Liver (tissue), 9 donors: ENCODE measurements around the gene NEUROG1. TPM values are rescaled to one million over a fixed set of nuclear protein-coding genes. Genes with fewer than 3 reads are reported as not detected.

Source experiments
- DNase-seq: peaks from one replicate; pipeline ENCODE4 v3.0.0-alpha.2; 2017; ENCODE audit warnings: low spot score
- H3K27ac ChIP-seq, 2 donors: one replicate each; pipeline ENCODE4 v1.7.0; 2013; ENCODE audit warnings: inconsistent platforms in 2 of 2, low read length in 2 of 2, control low read depth in 1 of 2, low read depth in 1 of 2, mild to moderate bottlenecking in 1 of 2
- H3K27me3 ChIP-seq, 4 donors: one replicate each; pipeline versions ENCODE4 v1.6.1 to v1.7.0; 2013; ENCODE audit warnings: low read length in 3 of 4, inconsistent platforms in 1 of 4, mild to moderate bottlenecking in 1 of 4, moderate library complexity in 1 of 4; ENCODE audit not compliant: control insufficient read depth in 4 of 4, insufficient read depth in 4 of 4
- H3K36me3 ChIP-seq, 4 donors: one replicate each; pipeline versions ENCODE4 v1.6.1 to v1.7.0; 2013; ENCODE audit warnings: low read length in 3 of 4, mild to moderate bottlenecking in 3 of 4, low read depth in 1 of 4, moderate library complexity in 1 of 4; ENCODE audit not compliant: control insufficient read depth in 4 of 4, insufficient read depth in 3 of 4
- H3K4me1 ChIP-seq, 4 donors: one replicate each; pipeline versions ENCODE4 v1.6.1 to v1.7.0; 2013; ENCODE audit warnings: low read length in 3 of 4, mild to moderate bottlenecking in 3 of 4, moderate library complexity in 1 of 4; ENCODE audit not compliant: control insufficient read depth in 4 of 4, insufficient read depth in 4 of 4
- H3K4me3 ChIP-seq, 3 donors: one replicate each; pipeline versions ENCODE4 v1.6.1 to v1.7.0; 2013; ENCODE audit warnings: low read length in 3 of 3, control low read depth in 1 of 3, low read depth in 1 of 3, mild to moderate bottlenecking in 1 of 3
- H3K9ac ChIP-seq, 2 donors: one replicate each; pipeline ENCODE4 v1.7.0; 2013; ENCODE audit warnings: low read length in 2 of 2, mild to moderate bottlenecking in 2 of 2, moderate library complexity in 2 of 2, control low read depth in 1 of 2, low read depth in 1 of 2
- H3K9me3 ChIP-seq, 4 donors: one replicate each; pipeline versions ENCODE4 v1.6.1 to v1.7.0; 2013; ENCODE audit warnings: low read length in 3 of 4; ENCODE audit not compliant: control insufficient read depth in 4 of 4
- FOXA1 ChIP-seq: IDR thresholded peaks from 2 replicates; pipeline ENCODE4 v1.6.1; 2016; ENCODE audit warnings: antibody characterized with exemption
- FOXA2 ChIP-seq: IDR thresholded peaks from 2 replicates; pipeline ENCODE4 v1.6.1; 2016; ENCODE audit warnings: antibody characterized with exemption
- GABPA ChIP-seq, 2 donors: IDR thresholded peaks in 1 of 2; conservative IDR thresholded peaks in 1 of 2; 2 replicates each; pipeline ENCODE4 v1.6.1; 2016; ENCODE audit warnings: antibody characterized with exemption in 2 of 2, mild to moderate bottlenecking in 1 of 2, moderate library complexity in 1 of 2
- HNF4G ChIP-seq: IDR thresholded peaks from 2 replicates; pipeline ENCODE4 v1.6.1; 2016; ENCODE audit warnings: antibody characterized with exemption
- JUND ChIP-seq, 2 donors: IDR thresholded peaks; 2 replicates each; pipeline ENCODE4 v1.6.1; 2016; ENCODE audit warnings: antibody characterized with exemption in 2 of 2
- NR2F2 ChIP-seq: IDR thresholded peaks from 2 replicates; pipeline ENCODE4 v1.6.1; 2016; ENCODE audit warnings: antibody characterized with exemption
- SP1 ChIP-seq: IDR thresholded peaks from 2 replicates; pipeline ENCODE4 v1.6.1; 2018; ENCODE audit warnings: antibody characterized with exemption, mild to moderate bottlenecking
- TAF1 ChIP-seq: conservative IDR thresholded peaks from 2 replicates; pipeline ENCODE4 v1.6.1; 2016; ENCODE audit warnings: antibody characterized with exemption, mild to moderate bottlenecking
- YY1 ChIP-seq: IDR thresholded peaks from 2 replicates; pipeline ENCODE4 v1.6.1; 2016; ENCODE audit warnings: antibody characterized with exemption, mild to moderate bottlenecking
- WGBS: extraction: QIAGEN DNeasy Blood & Tissue Kit; methylation state at CpG from one replicate; pipeline ENCODE4 v1.1.7; 2013; 5-methylcytosine and 5-hydroxymethylcytosine counted together
- polyA plus RNA-seq, 2 donors: library from polyadenylated mRNA; stranded (reverse) in 1 of 2; unstranded in 1 of 2; fragments of 200-250 nt in 1 of 2; fragments of >200 nt in 1 of 2; fragmentation: Nextera tagmentation in 1 of 2; extraction: Ambion mirVana in 1 of 2; gene quantifications; one replicate each; pipeline versions ENCODE4 v1.2.1 to v1.2.3, GENCODE V29; 2013 to 2015
- total RNA-seq, 2 donors: library from RNA; depleted of rRNA; stranded (reverse); fragments of >200 nt; gene quantifications; one replicate each; pipeline ENCODE4 v1.2.3, GENCODE V29; 2014
- TF ChIP-seq, protein P1 (sequence below): IDR thresholded peaks from 2 replicates; pipeline ENCODE4 v1.6.1; 2016; ENCODE audit warnings: antibody characterized with exemption
- TF ChIP-seq, protein P2 (sequence below): fragments of 150-350 bp; IDR thresholded peaks from 2 replicates; pipeline ENCODE4 v1.5.1; 2017; ENCODE audit warnings: improper control_type of control experiment, low read depth, low read length; ENCODE audit not compliant: missing input control
- TF ChIP-seq, protein P3 (sequence below): IDR thresholded peaks from 2 replicates; pipeline ENCODE4 v1.6.1; 2016; ENCODE audit warnings: antibody characterized with exemption
- TF ChIP-seq, protein P4 (sequence below): IDR thresholded peaks from 2 replicates; pipeline ENCODE4 v1.6.1; 2016; ENCODE audit warnings: antibody characterized with exemption, mild to moderate bottlenecking
- TF ChIP-seq, protein P5 (sequence below): IDR thresholded peaks from 2 replicates; pipeline ENCODE4 v1.6.1; 2016; ENCODE audit warnings: antibody characterized with exemption
- donor health status: healthy.
- donor health status: healthy.
- donor health status: healthy.
- donor health status: healthy.
- donor health status: healthy.

The NEUROG1 gene
- total and polyA plus RNA-seq, 4 donors: not detected

DNA sequence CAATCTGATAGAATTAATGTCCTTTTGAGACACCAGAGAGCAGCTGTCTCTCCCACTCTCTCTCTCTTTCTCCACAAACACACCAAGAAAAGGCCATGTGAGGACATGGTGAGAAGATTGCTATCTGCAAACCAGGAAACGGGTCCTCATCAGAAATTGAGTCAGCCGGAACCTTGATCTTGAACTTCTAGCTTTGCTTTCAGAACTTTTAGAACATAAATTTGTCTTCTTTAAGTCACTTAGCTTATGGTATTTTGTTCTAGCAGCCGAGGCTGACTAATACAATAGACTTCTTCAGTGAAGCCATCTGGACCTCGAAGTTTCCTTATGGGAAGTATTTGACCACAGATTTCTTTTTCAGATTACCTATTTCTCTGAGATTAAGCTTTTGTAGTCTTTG is 18.1 kb downstream of the NEUROG1 start:
- WGBS: 85% methylated on average over 4 of the region's 4 CpGs
- TF ChIP-seq HNF4G: no peak
- TF ChIP-seq SP1: no peak
- no peak for TF ChIP-seq GABPA (IDR thresholded peaks at IDR 0.05 in 1 of 2, conservative IDR thresholded peaks at IDR 0.05 in 1 of 2)
- DNase-seq: no peak
- no peaks in the 10 kb centered on the region for H3K36me3 ChIP-seq
- no peak overlapping the region for H3K4me3 ChIP-seq
- H3K27me3 ChIP-seq: peaks cover 0 to 3% (median 0%) of the 10 kb centered on the region in 4 donors
- H3K9me3 ChIP-seq: no peaks in the 10 kb centered on the region
- no peak overlapping the region for H3K27ac ChIP-seq
- H3K9ac ChIP-seq: no peak overlapping the region
- H3K4me1 ChIP-seq: no peaks in the 10 kb centered on the region

DNA sequence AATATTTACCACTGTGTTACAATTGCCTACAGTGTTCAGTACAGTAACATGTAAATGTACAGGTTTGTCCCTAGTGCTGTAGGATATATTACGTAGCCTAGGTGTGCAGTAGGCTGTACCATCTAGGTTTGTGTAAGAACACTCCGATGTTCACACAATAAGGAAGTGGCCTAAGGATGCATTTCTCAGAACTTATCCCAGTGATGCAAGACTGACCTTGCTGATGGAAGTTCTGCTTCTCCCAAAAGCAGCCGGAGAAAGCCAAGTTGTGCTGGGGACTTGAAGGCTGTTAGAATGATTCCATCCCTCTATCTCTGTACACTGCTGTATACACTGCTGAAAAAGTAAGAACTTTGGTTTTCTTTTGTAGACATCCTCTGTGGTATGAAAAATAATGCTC is 21.6 kb downstream of the NEUROG1 start:
- no peak for DNase-seq
- H3K4me1 ChIP-seq: no peaks in the 10 kb centered on the region
- no peak overlapping the region for H3K27ac ChIP-seq
- TF ChIP-seq, protein P1, sequence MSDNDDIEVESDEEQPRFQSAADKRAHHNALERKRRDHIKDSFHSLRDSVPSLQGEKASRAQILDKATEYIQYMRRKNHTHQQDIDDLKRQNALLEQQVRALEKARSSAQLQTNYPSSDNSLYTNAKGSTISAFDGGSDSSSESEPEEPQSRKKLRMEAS: no peak
- TF ChIP-seq FOXA2: no peak
- TF ChIP-seq, protein P2, sequence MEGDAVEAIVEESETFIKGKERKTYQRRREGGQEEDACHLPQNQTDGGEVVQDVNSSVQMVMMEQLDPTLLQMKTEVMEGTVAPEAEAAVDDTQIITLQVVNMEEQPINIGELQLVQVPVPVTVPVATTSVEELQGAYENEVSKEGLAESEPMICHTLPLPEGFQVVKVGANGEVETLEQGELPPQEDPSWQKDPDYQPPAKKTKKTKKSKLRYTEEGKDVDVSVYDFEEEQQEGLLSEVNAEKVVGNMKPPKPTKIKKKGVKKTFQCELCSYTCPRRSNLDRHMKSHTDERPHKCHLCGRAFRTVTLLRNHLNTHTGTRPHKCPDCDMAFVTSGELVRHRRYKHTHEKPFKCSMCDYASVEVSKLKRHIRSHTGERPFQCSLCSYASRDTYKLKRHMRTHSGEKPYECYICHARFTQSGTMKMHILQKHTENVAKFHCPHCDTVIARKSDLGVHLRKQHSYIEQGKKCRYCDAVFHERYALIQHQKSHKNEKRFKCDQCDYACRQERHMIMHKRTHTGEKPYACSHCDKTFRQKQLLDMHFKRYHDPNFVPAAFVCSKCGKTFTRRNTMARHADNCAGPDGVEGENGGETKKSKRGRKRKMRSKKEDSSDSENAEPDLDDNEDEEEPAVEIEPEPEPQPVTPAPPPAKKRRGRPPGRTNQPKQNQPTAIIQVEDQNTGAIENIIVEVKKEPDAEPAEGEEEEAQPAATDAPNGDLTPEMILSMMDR: no peak
- no peak for TF ChIP-seq NR2F2
- no peak for TF ChIP-seq FOXA1
- TF ChIP-seq, protein P3, sequence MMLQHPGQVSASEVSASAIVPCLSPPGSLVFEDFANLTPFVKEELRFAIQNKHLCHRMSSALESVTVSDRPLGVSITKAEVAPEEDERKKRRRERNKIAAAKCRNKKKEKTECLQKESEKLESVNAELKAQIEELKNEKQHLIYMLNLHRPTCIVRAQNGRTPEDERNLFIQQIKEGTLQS: no peak
- TF ChIP-seq, protein P4, sequence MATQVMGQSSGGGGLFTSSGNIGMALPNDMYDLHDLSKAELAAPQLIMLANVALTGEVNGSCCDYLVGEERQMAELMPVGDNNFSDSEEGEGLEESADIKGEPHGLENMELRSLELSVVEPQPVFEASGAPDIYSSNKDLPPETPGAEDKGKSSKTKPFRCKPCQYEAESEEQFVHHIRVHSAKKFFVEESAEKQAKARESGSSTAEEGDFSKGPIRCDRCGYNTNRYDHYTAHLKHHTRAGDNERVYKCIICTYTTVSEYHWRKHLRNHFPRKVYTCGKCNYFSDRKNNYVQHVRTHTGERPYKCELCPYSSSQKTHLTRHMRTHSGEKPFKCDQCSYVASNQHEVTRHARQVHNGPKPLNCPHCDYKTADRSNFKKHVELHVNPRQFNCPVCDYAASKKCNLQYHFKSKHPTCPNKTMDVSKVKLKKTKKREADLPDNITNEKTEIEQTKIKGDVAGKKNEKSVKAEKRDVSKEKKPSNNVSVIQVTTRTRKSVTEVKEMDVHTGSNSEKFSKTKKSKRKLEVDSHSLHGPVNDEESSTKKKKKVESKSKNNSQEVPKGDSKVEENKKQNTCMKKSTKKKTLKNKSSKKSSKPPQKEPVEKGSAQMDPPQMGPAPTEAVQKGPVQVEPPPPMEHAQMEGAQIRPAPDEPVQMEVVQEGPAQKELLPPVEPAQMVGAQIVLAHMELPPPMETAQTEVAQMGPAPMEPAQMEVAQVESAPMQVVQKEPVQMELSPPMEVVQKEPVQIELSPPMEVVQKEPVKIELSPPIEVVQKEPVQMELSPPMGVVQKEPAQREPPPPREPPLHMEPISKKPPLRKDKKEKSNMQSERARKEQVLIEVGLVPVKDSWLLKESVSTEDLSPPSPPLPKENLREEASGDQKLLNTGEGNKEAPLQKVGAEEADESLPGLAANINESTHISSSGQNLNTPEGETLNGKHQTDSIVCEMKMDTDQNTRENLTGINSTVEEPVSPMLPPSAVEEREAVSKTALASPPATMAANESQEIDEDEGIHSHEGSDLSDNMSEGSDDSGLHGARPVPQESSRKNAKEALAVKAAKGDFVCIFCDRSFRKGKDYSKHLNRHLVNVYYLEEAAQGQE: no peak
- no peak for TF ChIP-seq YY1
- TF ChIP-seq, protein P5, sequence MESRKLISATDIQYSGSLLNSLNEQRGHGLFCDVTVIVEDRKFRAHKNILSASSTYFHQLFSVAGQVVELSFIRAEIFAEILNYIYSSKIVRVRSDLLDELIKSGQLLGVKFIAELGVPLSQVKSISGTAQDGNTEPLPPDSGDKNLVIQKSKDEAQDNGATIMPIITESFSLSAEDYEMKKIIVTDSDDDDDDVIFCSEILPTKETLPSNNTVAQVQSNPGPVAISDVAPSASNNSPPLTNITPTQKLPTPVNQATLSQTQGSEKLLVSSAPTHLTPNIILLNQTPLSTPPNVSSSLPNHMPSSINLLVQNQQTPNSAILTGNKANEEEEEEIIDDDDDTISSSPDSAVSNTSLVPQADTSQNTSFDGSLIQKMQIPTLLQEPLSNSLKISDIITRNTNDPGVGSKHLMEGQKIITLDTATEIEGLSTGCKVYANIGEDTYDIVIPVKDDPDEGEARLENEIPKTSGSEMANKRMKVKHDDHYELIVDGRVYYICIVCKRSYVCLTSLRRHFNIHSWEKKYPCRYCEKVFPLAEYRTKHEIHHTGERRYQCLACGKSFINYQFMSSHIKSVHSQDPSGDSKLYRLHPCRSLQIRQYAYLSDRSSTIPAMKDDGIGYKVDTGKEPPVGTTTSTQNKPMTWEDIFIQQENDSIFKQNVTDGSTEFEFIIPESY: no peak
- TF ChIP-seq HNF4G: no peak
- no peak for TF ChIP-seq TAF1
- TF ChIP-seq JUND (IDR thresholded peaks at IDR 0.05): no peak
- WGBS: 92% methylated on average over 3 of the region's 3 CpGs
- no peaks in the 10 kb centered on the region for H3K9me3 ChIP-seq
- H3K36me3 ChIP-seq: no peaks in the 10 kb centered on the region
- no peak overlapping the region for H3K9ac ChIP-seq
- no peak overlapping the region for H3K4me3 ChIP-seq
- H3K27me3 ChIP-seq: peaks cover 0 to 10% (median 4%) of the 10 kb centered on the region in 4 donors
